Epithelial cell of proximal tubule (primary cell): ENCODE data around the gene LEMD2. TPM values are rescaled to one million over a fixed set of nuclear protein-coding genes. Genes with fewer than 3 reads are reported as not detected.
A peak's percentile ranks its signal among the peaks of the same experiment; 100 is the strongest.

Experiments
- DNase-seq: peaks from one replicate; pipeline ENCODE4 v3.0.0-alpha.2; 2011; ENCODE audit warnings: low read depth
- H3K4me3 ChIP-seq: 2 replicates; pipeline ENCODE4 v1.5.1; 2011; ENCODE audit warnings: low read depth, mild to moderate bottlenecking, low read length
- total RNA-seq: library from RNA; depleted of rRNA; stranded (reverse); fragments of >200 nt; gene quantifications from 2 replicates; pipeline ENCODE4 v1.2.3, GENCODE V29; 2015
- TF ChIP-seq, protein P1 (sequence below): conservative IDR thresholded peaks from 2 replicates; pipeline ENCODE4 v1.5.1; 2012; ENCODE audit warnings: low read depth, mild to moderate bottlenecking, low read length

Gene LEMD2
- total RNA-seq, 1 donor from 2014 or later = 42.0 TPM

DNA sequence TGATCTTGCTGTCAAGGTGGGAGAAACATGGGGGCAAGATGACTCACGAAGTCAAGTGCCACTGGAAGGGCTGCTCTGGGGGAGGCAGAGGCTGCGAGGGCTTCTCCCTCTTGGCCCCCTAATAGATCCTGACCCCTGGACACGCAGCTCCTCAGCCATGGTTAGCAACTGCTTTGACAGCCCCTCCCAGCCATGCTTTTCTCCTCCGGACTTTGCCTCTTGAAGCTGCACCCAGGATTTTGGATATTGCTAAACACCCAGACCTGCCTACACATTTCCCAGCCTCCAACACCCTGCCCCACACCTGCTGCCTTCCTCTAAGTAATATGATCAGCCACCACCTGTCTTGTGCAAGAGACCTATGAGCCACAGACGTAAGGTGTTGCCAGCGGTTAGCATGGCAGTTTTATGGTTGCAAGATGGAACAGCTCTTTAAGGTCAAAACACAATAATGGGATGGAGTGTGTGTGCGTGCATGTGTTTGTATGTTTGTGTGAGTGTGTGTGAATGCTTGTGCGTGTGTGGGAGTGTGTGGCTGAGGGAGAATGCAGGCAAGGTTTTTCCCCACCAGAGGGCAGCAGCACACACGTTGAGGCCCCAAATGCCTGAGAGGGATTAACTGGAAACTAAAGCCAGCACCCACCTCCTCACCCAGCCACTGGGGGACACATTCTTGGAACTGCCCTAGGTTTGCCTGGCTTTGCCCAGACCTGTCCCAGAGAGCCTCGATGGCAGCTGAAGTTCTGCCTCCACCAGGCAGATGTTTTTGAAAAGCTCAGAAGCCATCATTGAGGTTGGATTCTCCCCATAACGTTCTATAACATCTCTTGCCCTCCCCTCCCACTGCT, 44.7 kb downstream of the LEMD2 start:
- TF ChIP-seq, protein P1, sequence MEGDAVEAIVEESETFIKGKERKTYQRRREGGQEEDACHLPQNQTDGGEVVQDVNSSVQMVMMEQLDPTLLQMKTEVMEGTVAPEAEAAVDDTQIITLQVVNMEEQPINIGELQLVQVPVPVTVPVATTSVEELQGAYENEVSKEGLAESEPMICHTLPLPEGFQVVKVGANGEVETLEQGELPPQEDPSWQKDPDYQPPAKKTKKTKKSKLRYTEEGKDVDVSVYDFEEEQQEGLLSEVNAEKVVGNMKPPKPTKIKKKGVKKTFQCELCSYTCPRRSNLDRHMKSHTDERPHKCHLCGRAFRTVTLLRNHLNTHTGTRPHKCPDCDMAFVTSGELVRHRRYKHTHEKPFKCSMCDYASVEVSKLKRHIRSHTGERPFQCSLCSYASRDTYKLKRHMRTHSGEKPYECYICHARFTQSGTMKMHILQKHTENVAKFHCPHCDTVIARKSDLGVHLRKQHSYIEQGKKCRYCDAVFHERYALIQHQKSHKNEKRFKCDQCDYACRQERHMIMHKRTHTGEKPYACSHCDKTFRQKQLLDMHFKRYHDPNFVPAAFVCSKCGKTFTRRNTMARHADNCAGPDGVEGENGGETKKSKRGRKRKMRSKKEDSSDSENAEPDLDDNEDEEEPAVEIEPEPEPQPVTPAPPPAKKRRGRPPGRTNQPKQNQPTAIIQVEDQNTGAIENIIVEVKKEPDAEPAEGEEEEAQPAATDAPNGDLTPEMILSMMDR = peak; percentile 94
- no peak for DNase-seq
- no peak overlapping the region for H3K4me3 ChIP-seq

DNA sequence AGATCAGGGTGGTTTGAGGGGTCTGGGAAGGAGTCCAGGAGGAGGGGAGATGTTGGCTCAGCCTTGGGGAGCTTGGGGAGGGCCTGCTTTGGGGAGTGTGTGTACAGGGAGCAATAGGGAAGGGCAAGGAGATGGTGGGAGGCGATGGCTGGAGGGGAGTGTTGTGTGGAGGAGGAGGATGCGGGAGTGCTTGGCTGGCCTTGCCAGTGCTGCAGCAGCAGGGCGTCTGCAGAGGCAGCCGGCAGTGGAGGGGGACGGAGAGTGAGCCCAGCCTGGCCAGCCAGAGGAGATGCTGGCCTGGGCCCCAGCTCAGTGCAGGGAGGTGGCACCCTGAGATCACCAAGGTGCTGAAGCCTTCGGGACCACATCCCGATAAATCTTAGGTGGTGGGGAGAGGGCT, 46.1 kb downstream of the LEMD2 start:
- no peak overlapping the region for H3K4me3 ChIP-seq
- DNase-seq = no peak
- TF ChIP-seq, protein P1 = no peak

- TF ChIP-seq, protein P1 = no peak
- no peak for DNase-seq
- no peak overlapping the region for H3K4me3 ChIP-seq
These were observed 46.8 kb downstream of the LEMD2 start for GRCh38 chr6:33742092-33742491.

- no peak for DNase-seq
- no peak overlapping the region for H3K4me3 ChIP-seq
- TF ChIP-seq, protein P1 = no peak
These were observed 48.1 kb downstream of the LEMD2 start for GRCh38 chr6:33740794-33741193.

GRCh38 chr6:33740204-33740608, 48.7 kb downstream of the LEMD2 start:
- DNase-seq = no peak
- no peak overlapping the region for H3K4me3 ChIP-seq
- TF ChIP-seq, protein P1 = no peak

- TF ChIP-seq, protein P1 = no peak
- DNase-seq = no peak
- no peak overlapping the region for H3K4me3 ChIP-seq
These were observed 49.4 kb downstream of the LEMD2 start for GRCh38 chr6:33739571-33739970.

DNA sequence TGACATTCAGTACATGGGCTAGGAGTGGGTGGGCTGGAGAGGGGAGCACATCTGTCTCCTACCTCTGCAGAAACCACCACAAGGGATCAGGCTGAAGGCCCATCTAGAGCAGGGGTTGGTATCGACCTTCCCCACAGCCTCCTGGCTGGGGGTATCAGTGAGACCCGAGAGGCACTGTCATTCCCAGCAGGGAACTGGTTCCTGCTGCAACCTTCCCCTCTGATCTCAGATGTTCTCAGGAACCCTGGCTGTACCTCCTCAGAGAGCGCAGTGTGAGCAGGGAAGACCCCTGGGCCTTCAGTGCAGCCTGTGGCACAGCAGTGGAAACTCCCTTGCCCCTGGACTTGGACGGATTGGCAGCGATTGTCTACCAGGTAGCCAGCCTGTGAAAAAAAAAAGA, 50.1 kb downstream of the LEMD2 start:
- TF ChIP-seq, protein P1 = no peak
- H3K4me3 ChIP-seq = no peak overlapping the region
- no peak for DNase-seq
